ENCODE results near the gene GRB10. TPM values are rescaled to one million over a fixed set of nuclear protein-coding genes. Genes with fewer than 3 reads are reported as not detected.

The GRB10 gene
- total RNA-seq, 4 donors from 2014 or later, result 37.1 to 109 (median 74.0) TPM

DNA sequence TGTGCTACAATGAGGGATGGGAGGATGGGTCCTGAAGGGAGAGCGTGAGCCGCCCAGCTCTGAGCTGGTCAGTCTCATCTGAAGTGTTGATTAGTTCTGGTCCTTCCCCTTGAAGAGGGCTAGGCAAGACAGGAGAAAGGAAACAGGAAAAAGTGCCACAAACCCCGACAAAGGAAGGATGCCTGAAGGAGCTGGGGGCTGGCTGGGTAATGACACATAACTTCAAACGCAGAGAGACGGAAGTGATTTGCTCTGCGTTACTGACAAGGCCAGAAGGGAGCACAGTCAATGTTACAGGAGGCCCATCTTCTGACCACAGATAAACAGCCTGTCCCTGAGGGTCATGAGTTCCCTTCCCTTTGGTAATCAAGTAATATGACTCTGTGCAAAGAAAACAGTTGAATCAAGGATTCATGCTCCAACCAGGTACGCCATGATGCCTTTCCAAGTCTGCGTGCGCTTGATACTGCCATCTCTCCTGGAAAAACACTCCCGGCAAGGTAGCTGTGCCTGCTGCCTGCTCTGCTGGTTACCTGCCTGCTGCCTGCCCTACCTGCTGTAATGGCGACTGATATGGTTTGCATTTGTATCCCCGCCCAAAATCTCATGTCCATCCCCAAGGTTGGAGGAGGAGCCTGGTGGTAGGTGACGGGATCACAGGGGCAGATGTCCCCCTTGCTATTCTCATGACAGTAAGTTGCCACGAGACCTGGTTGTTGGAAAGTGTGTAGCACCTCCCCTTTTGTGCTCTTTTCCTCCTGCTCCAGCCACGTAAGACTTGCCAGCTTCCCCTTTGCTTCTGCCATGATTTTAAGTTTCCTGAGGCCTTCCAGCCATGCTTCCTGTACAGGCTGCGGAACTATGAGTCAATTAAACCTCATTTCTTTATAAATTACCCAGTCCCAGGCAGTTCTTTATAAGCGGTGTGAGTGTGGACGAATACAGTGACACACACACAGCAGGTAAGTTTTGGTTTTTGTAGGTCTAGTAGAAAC is 57.9 kb downstream of the GRB10 start:
- TF ChIP-seq, protein P1, sequence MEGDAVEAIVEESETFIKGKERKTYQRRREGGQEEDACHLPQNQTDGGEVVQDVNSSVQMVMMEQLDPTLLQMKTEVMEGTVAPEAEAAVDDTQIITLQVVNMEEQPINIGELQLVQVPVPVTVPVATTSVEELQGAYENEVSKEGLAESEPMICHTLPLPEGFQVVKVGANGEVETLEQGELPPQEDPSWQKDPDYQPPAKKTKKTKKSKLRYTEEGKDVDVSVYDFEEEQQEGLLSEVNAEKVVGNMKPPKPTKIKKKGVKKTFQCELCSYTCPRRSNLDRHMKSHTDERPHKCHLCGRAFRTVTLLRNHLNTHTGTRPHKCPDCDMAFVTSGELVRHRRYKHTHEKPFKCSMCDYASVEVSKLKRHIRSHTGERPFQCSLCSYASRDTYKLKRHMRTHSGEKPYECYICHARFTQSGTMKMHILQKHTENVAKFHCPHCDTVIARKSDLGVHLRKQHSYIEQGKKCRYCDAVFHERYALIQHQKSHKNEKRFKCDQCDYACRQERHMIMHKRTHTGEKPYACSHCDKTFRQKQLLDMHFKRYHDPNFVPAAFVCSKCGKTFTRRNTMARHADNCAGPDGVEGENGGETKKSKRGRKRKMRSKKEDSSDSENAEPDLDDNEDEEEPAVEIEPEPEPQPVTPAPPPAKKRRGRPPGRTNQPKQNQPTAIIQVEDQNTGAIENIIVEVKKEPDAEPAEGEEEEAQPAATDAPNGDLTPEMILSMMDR (IDR thresholded peaks at IDR 0.05; ENCODE audit: low read depth), result no peak

GRCh38 chr7:50723888-50724287 is 58.8 kb downstream of the GRB10 start:
- TF ChIP-seq, protein P1 (IDR thresholded peaks at IDR 0.05; ENCODE audit: low read depth), result no peak

- TF ChIP-seq, protein P1 (IDR thresholded peaks at IDR 0.05; ENCODE audit: low read depth), result no peak
Observed at GRCh38 chr7:50723173-50723572, 59.5 kb downstream of the GRB10 start.

GRCh38 chr7:50721661-50722259 is 60.9 kb downstream of the GRB10 start:
- TF ChIP-seq, protein P1 (IDR thresholded peaks at IDR 0.05; ENCODE audit: low read depth), result no peak

DNA sequence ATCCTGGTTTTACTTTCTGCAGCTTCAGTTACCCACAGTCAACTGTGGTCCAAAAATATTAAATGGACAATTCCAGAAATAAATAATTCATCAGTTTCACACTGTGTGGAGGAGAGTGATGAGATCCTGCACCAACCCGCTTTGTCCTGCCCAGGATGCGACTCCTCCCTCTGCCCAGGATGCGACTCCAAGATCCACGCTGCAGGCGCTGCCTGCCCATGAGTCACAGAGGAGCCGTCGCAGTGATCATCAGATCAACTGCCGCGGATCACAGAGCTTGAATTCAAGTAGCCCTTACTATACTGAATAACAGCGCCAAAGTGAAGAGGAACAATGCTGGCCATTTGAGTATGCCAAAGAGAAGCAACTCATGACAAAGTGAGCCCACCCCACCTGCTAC is 61.5 kb downstream of the GRB10 start:
- TF ChIP-seq, protein P1 (IDR thresholded peaks at IDR 0.05; ENCODE audit: low read depth), result no peak

DNA sequence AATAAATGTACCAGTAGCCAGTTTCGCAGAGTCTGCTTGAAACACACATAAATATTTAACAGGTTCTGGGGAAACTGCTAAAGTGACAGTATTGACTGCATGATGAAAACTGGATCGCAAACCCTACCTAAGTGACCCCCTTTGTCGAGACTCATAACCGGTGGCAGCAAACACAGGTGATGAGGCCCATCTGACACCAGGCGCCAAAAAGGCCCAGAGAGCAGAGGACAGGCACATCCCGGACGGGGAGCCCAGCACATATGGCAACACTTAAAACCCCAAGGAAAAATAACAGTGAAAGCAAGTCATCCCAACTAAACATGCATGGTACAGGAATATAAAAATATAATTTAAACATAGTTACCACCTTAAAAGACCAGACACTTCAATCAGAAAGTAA is 62.4 kb downstream of the GRB10 start:
- TF ChIP-seq, protein P1 (IDR thresholded peaks at IDR 0.05; ENCODE audit: low read depth), result no peak

DNA sequence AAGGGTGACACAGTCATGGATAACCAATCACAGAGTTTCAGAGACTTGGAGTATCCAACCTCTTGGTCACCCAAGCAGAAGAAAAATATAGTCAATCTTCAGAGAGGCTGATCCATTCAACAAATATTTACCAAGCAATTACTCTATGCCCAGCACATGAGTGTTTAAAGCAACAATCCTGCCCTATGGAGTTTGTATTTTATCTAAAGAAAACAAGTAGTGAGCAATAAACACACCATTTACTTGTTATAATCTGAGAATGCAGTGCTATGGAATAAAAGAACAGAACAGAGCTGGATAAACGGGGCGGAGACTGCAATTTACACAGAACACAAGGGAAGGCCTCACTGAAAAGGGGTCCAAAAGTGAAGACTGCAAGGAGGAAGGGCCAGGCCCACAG is 63.8 kb downstream of the GRB10 start:
- TF ChIP-seq, protein P1 (IDR thresholded peaks at IDR 0.05; ENCODE audit: low read depth), result no peak

All from subcutaneous adipose tissue (tissue), 4 donors.